Brain microvascular endothelial cell (primary cell): ENCODE data around the gene FIGN.

Experiments
- DNase-seq: peaks from one replicate; pipeline ENCODE4 v3.0.0-alpha.2; 2020
- H3K27ac ChIP-seq: fragments of 250-450 bp; sonication (Bioruptor Pico); 2 replicates; pipeline ENCODE4 v1.5.1; 2020; ENCODE audit warnings: mild to moderate bottlenecking, moderate library complexity
- H3K27me3 ChIP-seq: fragments of 250-450 bp; sonication (Bioruptor Pico); replicated peaks from 2 replicates; pipeline ENCODE4 v1.5.1; 2020; ENCODE audit warnings: mild to moderate bottlenecking
- H3K36me3 ChIP-seq: fragments of 250-450 bp; sonication (Bioruptor Pico); replicated peaks from 2 replicates; pipeline ENCODE4 v1.5.1; 2020; ENCODE audit warnings: mild to moderate bottlenecking
- H3K4me3 ChIP-seq: 2 replicates; pipeline ENCODE4 v1.5.1; 2011; ENCODE audit warnings: low read depth, mild to moderate bottlenecking, control low read depth, low read length, moderate library complexity
- CTCF ChIP-seq: IDR thresholded peaks from 2 replicates; pipeline ENCODE4 v1.5.1; 2011; ENCODE audit warnings: low read depth, mild to moderate bottlenecking, moderate library complexity, low read length, control low read depth, inconsistent platforms; ENCODE audit errors: missing control alignments
- in situ Hi-C: cut with HindIII; loops from 2 replicates; pipeline ENCODE4 v1.10.0; 2017; ENCODE audit warnings: low sequenced_read_pairs, low pct_ligation_motif_present

Gene FIGN

GRCh38 chr2:163621445-163622004, 114.3 kb downstream of the FIGN start:
- H3K27ac ChIP-seq, result no peak overlapping the region
- no peaks in the 10 kb centered on the region for H3K36me3 ChIP-seq
- H3K27me3 ChIP-seq, result no peaks in the 10 kb centered on the region
- TF ChIP-seq CTCF, result no peak
- in situ Hi-C loops, result no loop called here
- H3K4me3 ChIP-seq, result no peak overlapping the region
- no peak for DNase-seq

GRCh38 chr2:163617517-163617916, 118.3 kb downstream of the FIGN start:
- in situ Hi-C loops, result no loop called here
- no peak for DNase-seq
- H3K36me3 ChIP-seq, result no peaks in the 10 kb centered on the region
- no peak overlapping the region for H3K4me3 ChIP-seq
- H3K27me3 ChIP-seq, result no peaks in the 10 kb centered on the region
- H3K27ac ChIP-seq, result no peak overlapping the region
- TF ChIP-seq CTCF, result no peak

GRCh38 chr2:163613266-163613731, 122.5 kb downstream of the FIGN start:
- no peak for TF ChIP-seq CTCF
- no peak overlapping the region for H3K4me3 ChIP-seq
- in situ Hi-C loops, result no loop called here
- no peak overlapping the region for H3K27ac ChIP-seq
- no peak for DNase-seq
- H3K36me3 ChIP-seq, result peaks cover 4% of the 10 kb centered on the region
- no peaks in the 10 kb centered on the region for H3K27me3 ChIP-seq

- Histone ChIP-seq H3K27me3 (no peaks in the 10 kb centered on the region), H3K36me3 (peaks cover 4% of the 10 kb centered on the region), H3K4me3 (no peak overlapping the region), H3K27ac (no peak overlapping the region)
- no peak for DNase-seq
- no peak for TF ChIP-seq CTCF
- in situ Hi-C loops, result no loop called here
Measured at GRCh38 chr2:163612332-163612731, 123.5 kb downstream of the FIGN start.

GRCh38 chr2:163611557-163611906, 124.3 kb downstream of the FIGN start:
- DNase-seq, result no peak
- H3K36me3 ChIP-seq, result peaks cover 4% of the 10 kb centered on the region
- in situ Hi-C loops, result no loop called here
- no peaks in the 10 kb centered on the region for H3K27me3 ChIP-seq
- H3K4me3 ChIP-seq, result no peak overlapping the region
- no peak overlapping the region for H3K27ac ChIP-seq
- no peak for TF ChIP-seq CTCF
